ENCODE results near the gene CHST6. TPM values are rescaled to one million over a fixed set of nuclear protein-coding genes. Genes with fewer than 3 reads are reported as not detected.

Gene CHST6
- total and polyA plus RNA-seq, 2 of the 8 experiments (the other 6 are each of a cell fraction or from before 2014, with no cell fraction given), result 18.2 to 25.4 TPM

DNA sequence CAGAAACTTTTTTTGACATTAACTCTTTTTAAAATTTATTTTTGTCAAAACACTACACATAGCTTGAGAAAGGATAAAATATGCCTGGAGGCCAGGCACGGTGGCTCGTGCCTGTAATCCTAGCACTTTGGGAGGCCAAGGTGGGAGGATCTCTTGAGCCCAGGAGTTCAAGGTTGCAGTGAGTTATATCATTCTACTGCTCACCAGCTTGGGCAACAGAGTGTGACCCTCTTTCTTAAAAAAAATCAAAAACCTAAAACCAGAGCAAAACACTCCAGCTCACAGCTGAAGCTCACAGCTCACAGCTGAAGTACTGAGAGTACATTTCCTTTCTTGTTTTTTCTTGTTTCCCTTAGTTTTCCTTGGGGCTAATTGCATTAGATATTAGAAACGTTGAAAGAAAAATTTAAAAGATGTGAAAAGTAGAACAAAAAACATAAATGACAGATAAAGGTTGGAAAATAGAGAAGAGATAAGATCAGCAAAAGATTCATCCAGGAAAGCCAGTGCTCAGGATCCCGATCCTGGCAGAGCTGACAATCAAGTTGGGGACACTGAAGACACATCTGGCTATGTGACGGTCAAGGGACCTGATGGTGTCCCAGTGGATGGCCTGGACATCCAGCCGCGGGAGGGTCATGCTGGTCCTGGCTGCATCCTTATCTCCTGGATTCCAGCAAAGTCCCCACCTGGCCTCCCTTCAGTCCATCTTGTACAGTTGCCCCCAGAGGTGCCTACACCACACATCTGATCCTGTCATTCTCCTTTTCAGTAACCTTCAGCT, 9.8 kb downstream of the CHST6 start (continued):
- TF ChIP-seq NRF1 (IDR thresholded peaks at IDR 0.05; ENCODE audit: low read depth, low read length), result no peak
- no peak for TF ChIP-seq EZH2 (IDR thresholded peaks at IDR 0.05; ENCODE audit: low read depth, low read length, severe bottlenecking)
- no peak for TF ChIP-seq RBBP5 (IDR thresholded peaks at IDR 0.05; ENCODE audit: borderline replicate concordance, low read depth, low read length)
- TF ChIP-seq POU5F1 (IDR thresholded peaks at IDR 0.05; ENCODE audit: low read depth, low read length), result no peak
- no peak for TF ChIP-seq RFX5 (IDR thresholded peaks at IDR 0.05; ENCODE audit: borderline replicate concordance, low read depth, low read length)
- TF ChIP-seq ASH2L (IDR thresholded peaks at IDR 0.05; ENCODE audit: low read length), result no peak
- no peak for TF ChIP-seq MAFK (IDR thresholded peaks at IDR 0.05; ENCODE audit: low read depth, low read length)
- no peak for TF ChIP-seq ZNF274 (IDR thresholded peaks at IDR 0.05; ENCODE audit: borderline replicate concordance, extremely low read depth, low read length)
- no peak for TF ChIP-seq KDM1A (IDR thresholded peaks at IDR 0.05; ENCODE audit: borderline replicate concordance, low read length)
